Fibroblast of villous mesenchyme (primary cell): ENCODE measurements around the gene CRMP1. TPM values are rescaled to one million over a fixed set of nuclear protein-coding genes. Genes with fewer than 3 reads are reported as not detected.
"Not testable (repeated sequence)": the region's sequence is repeated elsewhere in the genome, so short reads cannot be mapped to it uniquely, and the experiment has no call there.

Experiments
- DNase-seq: peaks from one replicate; pipeline ENCODE4 v3.0.0-alpha.2; 2010; ENCODE audit warnings: low read depth
- H3K4me3 ChIP-seq: 2 replicates; pipeline ENCODE4 v1.5.1; 2011; ENCODE audit warnings: low read depth, mild to moderate bottlenecking, low read length
- CTCF ChIP-seq: IDR thresholded peaks from 2 replicates; pipeline ENCODE4 v1.5.1; 2012; ENCODE audit warnings: low read depth, mild to moderate bottlenecking, low read length; ENCODE audit not compliant: insufficient read depth
- total RNA-seq: library from RNA; depleted of rRNA; stranded (reverse); fragments of >200 nt; gene quantifications from 2 replicates; pipeline ENCODE4 v1.2.3, GENCODE V29; 2012

CRMP1 gene
- total RNA-seq, 1 donor: under 0.01 TPM

DNA sequence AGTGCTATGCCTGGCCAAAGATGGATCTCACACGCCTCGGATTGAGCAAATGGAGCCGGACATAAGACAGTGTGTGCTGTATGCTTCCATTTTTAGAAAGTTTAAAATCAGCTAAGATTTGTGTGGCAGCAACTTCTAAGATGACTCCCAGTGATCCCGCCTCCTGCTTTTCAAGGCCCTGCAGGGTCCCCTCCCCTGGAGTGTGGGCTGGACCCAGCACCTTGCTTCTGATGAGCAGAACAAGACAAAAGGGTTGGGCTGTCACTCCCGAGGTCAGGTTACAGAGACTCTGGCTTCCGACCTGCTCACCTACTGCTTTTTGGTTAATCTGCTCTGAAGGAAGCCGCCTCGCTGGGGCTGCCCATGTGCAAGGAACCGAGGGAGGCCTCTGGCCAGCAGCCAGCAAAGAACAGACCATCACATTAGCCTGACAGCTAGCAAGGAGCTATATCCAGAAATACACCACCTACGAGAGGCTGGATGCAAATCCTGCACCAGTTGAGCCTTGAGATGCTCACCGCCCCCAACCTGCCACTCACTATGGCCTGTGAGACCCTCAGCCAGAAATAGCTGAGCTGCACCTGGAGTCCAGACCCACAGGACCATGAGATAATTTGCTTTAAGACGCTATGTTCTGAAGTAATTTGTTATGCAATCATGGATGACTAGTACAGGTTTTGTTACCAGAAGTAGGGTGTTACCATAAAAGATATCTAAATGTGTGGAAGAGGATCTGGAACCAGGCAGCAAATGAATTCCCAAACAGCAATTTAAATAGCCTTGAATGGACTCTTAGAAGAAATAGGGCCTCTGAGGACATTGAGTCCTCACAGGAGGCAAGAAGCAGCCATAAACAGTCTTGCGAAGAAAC is 47.6 kb downstream of the CRMP1 start:
- no peak for TF ChIP-seq CTCF
- no peak for DNase-seq
- no peak overlapping the region for H3K4me3 ChIP-seq

GRCh38 chr4:5843573-5844530 is 49.0 kb downstream of the CRMP1 start:
- no peak for TF ChIP-seq CTCF
- no peak overlapping the region for H3K4me3 ChIP-seq
- peak; percentile 6 for DNase-seq

DNA sequence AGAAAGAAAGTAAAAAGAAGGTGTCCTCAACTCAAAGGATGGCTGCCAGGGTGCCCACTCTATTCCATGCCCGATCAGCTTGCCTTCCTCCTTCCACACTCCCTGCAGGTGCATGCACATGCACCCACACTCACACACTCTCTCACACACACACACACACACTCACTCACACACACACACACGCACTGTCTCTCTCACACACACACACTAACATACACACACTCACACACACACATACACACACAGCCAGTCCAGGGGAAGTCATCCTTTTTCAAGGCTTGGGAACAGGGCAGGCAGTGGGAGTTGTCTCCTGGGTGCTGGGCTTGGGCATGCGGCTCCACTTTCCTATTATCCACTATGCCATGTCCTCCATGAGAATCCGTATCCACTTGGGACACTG is 50.4 kb downstream of the CRMP1 start:
- no peak overlapping the region for H3K4me3 ChIP-seq
- no peak for TF ChIP-seq CTCF
- no peak for DNase-seq

GRCh38 chr4:5839751-5840674 is 52.9 kb downstream of the CRMP1 start:
- H3K4me3 ChIP-seq: no peak overlapping the region
- peak; percentile 23 for DNase-seq
- no peak for TF ChIP-seq CTCF

DNA sequence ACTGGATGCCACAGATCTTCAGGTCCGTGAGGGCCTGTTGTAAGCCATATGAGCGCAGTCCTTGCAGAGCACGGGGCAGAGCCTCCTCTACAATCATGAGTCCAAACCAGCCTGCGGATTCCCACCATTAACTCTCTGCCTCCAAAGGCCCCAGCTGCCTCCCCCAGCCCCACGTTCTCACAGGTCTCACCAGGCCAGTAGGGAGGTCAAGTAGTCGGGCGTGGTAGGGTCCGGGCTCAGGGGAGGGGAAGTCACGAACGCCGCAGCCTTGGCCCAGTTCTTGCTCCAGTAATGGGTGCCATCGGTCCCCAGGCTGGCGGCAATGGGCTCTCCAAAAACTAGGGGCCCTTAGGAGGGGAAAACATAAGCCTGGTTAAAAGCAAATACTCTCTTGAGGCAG is 53.6 kb downstream of the CRMP1 start:
- H3K4me3 ChIP-seq: no peak overlapping the region
- no peak for DNase-seq
- no peak for TF ChIP-seq CTCF

GRCh38 chr4:5837483-5837882 is 55.4 kb downstream of the CRMP1 start:
- H3K4me3 ChIP-seq, DNase-seq: not testable (repeated sequence)
